Measurements from ENCODE around the gene YIF1A.

DNA sequence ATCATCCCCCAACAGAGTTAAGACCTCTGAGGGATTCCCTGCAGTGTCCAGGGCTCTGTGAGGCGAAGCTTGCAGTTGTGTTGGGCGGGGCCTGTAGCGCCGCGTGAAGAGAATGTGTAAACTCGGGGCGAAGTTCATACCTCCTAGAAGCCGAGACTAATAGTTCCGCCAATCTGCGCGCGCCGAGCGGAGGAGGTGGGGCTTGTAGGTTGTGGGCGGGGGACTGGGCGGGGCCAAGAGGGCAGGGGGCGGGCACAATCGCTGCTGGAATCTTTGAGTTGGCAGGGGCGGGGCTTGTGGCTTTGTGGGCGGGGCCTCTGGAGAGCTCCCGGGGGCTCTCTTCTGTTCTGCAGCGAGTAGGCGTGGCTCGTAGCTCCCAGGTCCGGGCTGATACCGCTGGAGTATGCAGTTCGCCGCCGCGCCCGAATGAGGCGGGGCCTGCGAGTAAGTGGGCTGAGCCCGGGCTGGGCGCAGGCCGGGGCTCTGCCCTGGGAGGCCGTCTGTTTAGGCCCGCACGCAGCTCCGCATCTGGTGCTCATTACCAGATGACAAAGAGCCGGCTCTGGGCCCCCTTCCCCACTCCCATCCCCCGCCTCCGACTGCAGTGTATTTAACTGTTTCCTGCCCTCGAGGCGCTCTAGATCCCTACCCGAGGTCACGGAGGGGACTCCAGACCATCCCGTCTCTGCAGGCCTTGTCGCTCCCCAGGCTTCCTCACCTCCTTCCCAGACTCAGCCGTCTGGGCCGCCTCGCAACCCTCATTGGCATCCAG lies 23.8 kb upstream of the YIF1A start:
- TF ChIP-seq POLR2A (IDR thresholded peaks at IDR 0.05; ENCODE audit: low read depth, low read length) (no peak), POLR2AphosphoS5 (IDR thresholded peaks at IDR 0.05; ENCODE audit: insufficient read depth, low read depth, low read length) (peak; percentile 28), CTCF (IDR thresholded peaks at IDR 0.05; ENCODE audit: extremely low read depth in 1 of 2, insufficient read depth in 1 of 2, low read depth in 1 of 2, low read length in 2 of 2) (no peak)
